Thyroid gland (tissue), 4 donors: ENCODE results near the gene JUN. TPM values are rescaled to one million over a fixed set of nuclear protein-coding genes. Genes with fewer than 3 reads are reported as not detected.

ENCODE experiments used
- DNase-seq, 2 donors: peaks; one replicate each; pipeline ENCODE4 v3.0.0-alpha.2; 2019
- H3K27ac ChIP-seq, 3 donors: fragments of 200-600 bp; sonication (generic); 1 replicate in 2 of 3; 2 replicates in 1 of 3; pipeline ENCODE4 v1.5.1; 2016 to 2019; ENCODE audit warnings: mild to moderate bottlenecking in 1 of 3, moderate library complexity in 1 of 3
- H3K27me3 ChIP-seq: fragments of 200-600 bp; sonication (generic); one replicate; pipeline ENCODE4 v1.5.1; 2019
- H3K36me3 ChIP-seq, 2 donors: fragments of 200-600 bp; sonication (generic); one replicate each; pipeline ENCODE4 v1.5.1; 2016 to 2019
- H3K4me1 ChIP-seq, 2 donors: fragments of 200-600 bp; sonication (generic); one replicate each; pipeline ENCODE4 v1.5.1; 2017 to 2019
- H3K4me3 ChIP-seq, 3 donors: fragments of 200-600 bp; sonication (generic); replicated peaks in 1 of 3; 1 replicate in 2 of 3; 2 replicates in 1 of 3; pipeline ENCODE4 v1.5.1; 2016; ENCODE audit warnings: mild to moderate bottlenecking in 1 of 3
- H3K9me3 ChIP-seq: fragments of 200-600 bp; sonication (generic); one replicate; pipeline ENCODE4 v1.5.1; 2017
- POLR2A ChIP-seq, 2 donors: fragments of 450-650 bp; IDR thresholded peaks; one replicate each; pipeline ENCODE4 v1.6.1; 2017; ENCODE audit warnings: antibody characterized with exemption in 2 of 2, mild to moderate bottlenecking in 2 of 2, moderate library complexity in 1 of 2
- WGBS, 2 donors: methylation state at CpG; one replicate each; pipeline ENCODE4 v1.1.5; 2017; 5-methylcytosine and 5-hydroxymethylcytosine counted together
- intact Hi-C: fragments of 100-400 bp; cut with DNase I; formaldehyde crosslinking; loops from one replicate; pipeline ENCODE4 v1.15.1; 2023
- total RNA-seq, 4 donors: library from RNA; depleted of rRNA; stranded (reverse); fragments of >200 nt; gene quantifications; one replicate each; pipeline ENCODE4 v1.2.3, GENCODE V29; 2016
- TF ChIP-seq, protein P1 (sequence below), 6 experiments: fragments of 200-600 bp in 3 of 6; fragments of 450-650 bp in 3 of 6; sonication (generic) in 3 of 6; IDR thresholded peaks; one replicate each; pipeline ENCODE4 v1.5.1; 2016 to 2019; ENCODE audit warnings: antibody characterized with exemption in 6 of 6, mild to moderate bottlenecking in 2 of 6, inconsistent platforms in 1 of 6, moderate library complexity in 1 of 6

Gene JUN
- total RNA-seq, 4 donors from 2014 or later = 124 to 283 (median 133) TPM

DNA sequence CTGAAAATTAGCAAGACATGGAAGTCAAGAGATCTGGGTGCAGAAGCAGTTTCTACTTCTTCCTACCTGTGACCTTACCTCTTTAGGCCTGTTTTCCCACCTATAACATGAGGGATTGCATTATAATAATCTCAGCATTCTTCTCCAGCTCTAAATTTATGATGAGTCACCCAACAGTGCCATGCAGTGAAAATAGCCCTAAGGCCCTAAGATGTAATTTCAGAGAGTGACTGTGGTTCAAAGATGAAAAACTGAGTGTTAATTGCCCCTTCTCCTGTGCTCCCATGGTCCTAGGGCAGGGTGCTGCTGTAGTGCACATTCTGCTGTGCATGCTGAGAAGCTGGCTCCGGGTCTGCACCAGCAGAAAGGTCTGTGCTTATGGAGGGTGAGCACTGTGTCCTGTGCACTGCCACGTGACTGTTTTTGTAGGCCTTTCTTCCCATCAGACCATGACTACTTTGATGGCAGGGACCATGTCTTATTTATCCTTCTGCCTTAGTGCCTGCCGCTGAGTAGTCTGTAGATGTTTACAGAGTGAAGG is 29.7 kb downstream of the JUN start:
- H3K9me3 ChIP-seq = no peaks in the 10 kb centered on the region
- peaks cover 12 to 27% of the 10 kb centered on the region in 2 donors for H3K4me1 ChIP-seq
- intact Hi-C loops = no loop called here
- H3K4me3 ChIP-seq = no peak overlapping the region
- DNase-seq = no peak
- H3K27ac ChIP-seq = peak overlapping the region in 1 of 3 donors; percentile 55
- 88% methylated on average over 3 of the region's 3 CpGs for WGBS, 2 donors
- TF ChIP-seq POLR2A (IDR thresholded peaks at IDR 0.05) = no peak
- TF ChIP-seq, protein P1, sequence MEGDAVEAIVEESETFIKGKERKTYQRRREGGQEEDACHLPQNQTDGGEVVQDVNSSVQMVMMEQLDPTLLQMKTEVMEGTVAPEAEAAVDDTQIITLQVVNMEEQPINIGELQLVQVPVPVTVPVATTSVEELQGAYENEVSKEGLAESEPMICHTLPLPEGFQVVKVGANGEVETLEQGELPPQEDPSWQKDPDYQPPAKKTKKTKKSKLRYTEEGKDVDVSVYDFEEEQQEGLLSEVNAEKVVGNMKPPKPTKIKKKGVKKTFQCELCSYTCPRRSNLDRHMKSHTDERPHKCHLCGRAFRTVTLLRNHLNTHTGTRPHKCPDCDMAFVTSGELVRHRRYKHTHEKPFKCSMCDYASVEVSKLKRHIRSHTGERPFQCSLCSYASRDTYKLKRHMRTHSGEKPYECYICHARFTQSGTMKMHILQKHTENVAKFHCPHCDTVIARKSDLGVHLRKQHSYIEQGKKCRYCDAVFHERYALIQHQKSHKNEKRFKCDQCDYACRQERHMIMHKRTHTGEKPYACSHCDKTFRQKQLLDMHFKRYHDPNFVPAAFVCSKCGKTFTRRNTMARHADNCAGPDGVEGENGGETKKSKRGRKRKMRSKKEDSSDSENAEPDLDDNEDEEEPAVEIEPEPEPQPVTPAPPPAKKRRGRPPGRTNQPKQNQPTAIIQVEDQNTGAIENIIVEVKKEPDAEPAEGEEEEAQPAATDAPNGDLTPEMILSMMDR (IDR thresholded peaks at IDR 0.05) = no peak
- no peaks in the 10 kb centered on the region for H3K36me3 ChIP-seq
- H3K27me3 ChIP-seq = no peaks in the 10 kb centered on the region

DNA sequence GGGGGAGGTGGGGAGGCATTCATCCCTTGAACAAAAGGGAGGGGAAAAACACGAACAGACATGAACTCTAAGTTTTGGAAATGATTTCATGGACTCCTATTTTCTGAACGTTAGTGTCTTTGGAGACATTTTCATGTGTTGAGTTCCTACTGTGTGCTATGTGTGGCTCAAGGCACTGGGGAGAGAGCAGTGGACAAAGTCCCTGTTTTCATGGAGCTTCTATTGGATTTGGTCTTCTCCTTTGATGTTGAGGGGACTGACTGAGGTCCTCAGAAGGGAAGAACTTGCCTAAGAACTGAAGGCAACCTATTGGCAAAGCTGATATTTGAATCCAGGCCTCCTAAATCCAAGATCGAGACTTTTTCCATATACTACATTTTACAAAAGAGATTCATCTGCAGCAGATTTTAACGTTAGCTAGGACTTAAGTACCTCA is 30.4 kb downstream of the JUN start:
- no peak overlapping the region for H3K27ac ChIP-seq
- H3K4me3 ChIP-seq = no peak overlapping the region
- no peaks in the 10 kb centered on the region for H3K27me3 ChIP-seq
- H3K9me3 ChIP-seq = no peaks in the 10 kb centered on the region
- intact Hi-C loops = no loop called here
- 78 to 89% methylated on average over 4 of the region's 4 CpGs for WGBS, 2 donors
- no peak for DNase-seq
- no peak for TF ChIP-seq POLR2A (IDR thresholded peaks at IDR 0.05)
- TF ChIP-seq, protein P1 (IDR thresholded peaks at IDR 0.05) = no peak
- H3K36me3 ChIP-seq = no peaks in the 10 kb centered on the region
- peaks cover 12 to 27% of the 10 kb centered on the region in 2 donors for H3K4me1 ChIP-seq

DNA sequence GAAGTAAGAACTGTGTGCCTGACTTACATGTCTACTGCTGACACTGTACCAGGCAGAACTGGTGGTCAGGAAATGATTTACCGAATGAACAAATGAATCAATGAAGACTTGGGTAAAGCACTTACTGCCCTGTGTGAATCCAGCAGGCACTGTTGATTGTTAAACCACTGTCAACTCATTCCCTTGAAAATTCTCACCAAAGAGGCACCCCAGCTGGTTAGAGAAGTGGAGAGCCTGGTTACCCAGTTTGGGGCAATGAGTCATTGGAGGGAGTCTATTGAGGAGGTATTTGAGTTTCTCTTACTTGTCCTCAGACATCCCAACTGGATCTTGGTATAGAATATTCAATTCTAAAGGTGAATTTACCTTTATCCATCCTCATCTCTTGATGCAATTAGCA is 34.2 kb downstream of the JUN start:
- H3K27ac ChIP-seq = no peak overlapping the region
- no peaks in the 10 kb centered on the region for H3K9me3 ChIP-seq
- H3K27me3 ChIP-seq = no peaks in the 10 kb centered on the region
- peaks cover 0 to 10% of the 10 kb centered on the region in 2 donors for H3K4me1 ChIP-seq
- WGBS, 2 donors = 96% methylated on average over 1 of the region's 1 CpG
- H3K4me3 ChIP-seq = no peak overlapping the region
- no peaks in the 10 kb centered on the region for H3K36me3 ChIP-seq
- no peak for TF ChIP-seq POLR2A (IDR thresholded peaks at IDR 0.05)
- TF ChIP-seq, protein P1 (IDR thresholded peaks at IDR 0.05) = no peak
- intact Hi-C loops = loop anchor here (10.0 kb wide), 1 partner anchor 955 kb away; no protein-coding TSS in a partner anchor
- no peak for DNase-seq

DNA sequence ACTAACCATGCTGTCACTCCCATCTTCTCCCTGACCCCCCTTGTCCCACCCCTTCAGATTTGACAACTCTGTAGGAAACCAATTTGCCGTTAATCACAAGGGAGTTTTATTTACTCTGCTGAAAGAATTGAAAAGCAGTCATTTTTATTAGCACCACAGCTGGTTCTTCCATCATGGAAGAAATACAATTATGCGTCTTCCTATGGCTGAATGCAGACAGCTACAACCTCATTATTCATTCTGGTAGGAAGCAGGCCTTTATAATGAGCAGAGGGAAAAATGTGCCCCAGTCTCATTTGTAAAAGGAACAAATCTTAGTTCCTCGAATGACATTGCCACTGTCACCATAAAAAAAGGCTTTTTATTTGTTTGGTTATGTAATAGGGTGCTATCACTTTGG is 35.2 kb downstream of the JUN start:
- no peaks in the 10 kb centered on the region for H3K36me3 ChIP-seq
- WGBS, 2 donors = 65 to 73% methylated on average over 3 of the region's 3 CpGs
- intact Hi-C loops = loop anchor here (10.0 kb wide), 1 partner anchor 956 kb away; no protein-coding TSS in a partner anchor
- no peak overlapping the region for H3K4me3 ChIP-seq
- TF ChIP-seq POLR2A (IDR thresholded peaks at IDR 0.05) = no peak
- TF ChIP-seq, protein P1 (IDR thresholded peaks at IDR 0.05) = no peak
- no peak for DNase-seq
- H3K4me1 ChIP-seq = peaks cover 0 to 5% of the 10 kb centered on the region in 2 donors
- H3K27ac ChIP-seq = no peak overlapping the region
- no peaks in the 10 kb centered on the region for H3K27me3 ChIP-seq
- no peaks in the 10 kb centered on the region for H3K9me3 ChIP-seq

DNA sequence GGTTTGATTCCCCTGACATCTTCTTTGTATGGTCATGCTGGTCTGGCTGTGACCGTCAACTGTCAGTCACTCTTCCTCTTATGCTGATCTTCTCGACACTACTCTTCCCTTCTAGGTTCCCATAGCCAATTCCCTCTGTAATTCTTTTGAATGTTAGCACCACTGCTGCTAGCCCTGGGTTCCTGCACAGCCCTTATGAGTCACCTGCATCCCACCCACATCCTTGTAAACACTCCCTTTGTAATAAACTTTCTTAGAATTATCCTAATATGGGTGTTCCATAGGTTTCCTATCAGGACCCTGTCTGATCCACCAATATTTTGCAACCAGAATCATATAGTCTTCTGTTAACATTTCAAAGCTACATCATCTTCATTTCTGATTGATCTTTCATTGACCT is 37.1 kb downstream of the JUN start:
- Histone ChIP-seq H3K36me3 (no peaks in the 10 kb centered on the region), H3K27ac (no peak overlapping the region), H3K27me3 (no peaks in the 10 kb centered on the region), H3K4me1 (no peaks in the 10 kb centered on the region), H3K9me3 (no peaks in the 10 kb centered on the region), H3K4me3 (no peak overlapping the region)
- no peak for DNase-seq
- intact Hi-C loops = loop anchor here (10.0 kb wide), 1 partner anchor 958 kb away; no protein-coding TSS in a partner anchor
- WGBS, 2 donors = 88 to 96% methylated on average over 2 of the region's 2 CpGs
- no peak for TF ChIP-seq POLR2A (IDR thresholded peaks at IDR 0.05)
- TF ChIP-seq, protein P1 (IDR thresholded peaks at IDR 0.05) = no peak
